HG03280 (cell line): Measurements from ENCODE around the gene SETDB1.

Experiments
- ATAC-seq: cut with Tn5 transposase; IDR thresholded peaks from one replicate; pipeline ENCODE4 v1.9.1; 2021; ENCODE audit warnings: mild to moderate bottlenecking, moderate library complexity; ENCODE audit not compliant: unreplicated experiment

The SETDB1 gene

DNA sequence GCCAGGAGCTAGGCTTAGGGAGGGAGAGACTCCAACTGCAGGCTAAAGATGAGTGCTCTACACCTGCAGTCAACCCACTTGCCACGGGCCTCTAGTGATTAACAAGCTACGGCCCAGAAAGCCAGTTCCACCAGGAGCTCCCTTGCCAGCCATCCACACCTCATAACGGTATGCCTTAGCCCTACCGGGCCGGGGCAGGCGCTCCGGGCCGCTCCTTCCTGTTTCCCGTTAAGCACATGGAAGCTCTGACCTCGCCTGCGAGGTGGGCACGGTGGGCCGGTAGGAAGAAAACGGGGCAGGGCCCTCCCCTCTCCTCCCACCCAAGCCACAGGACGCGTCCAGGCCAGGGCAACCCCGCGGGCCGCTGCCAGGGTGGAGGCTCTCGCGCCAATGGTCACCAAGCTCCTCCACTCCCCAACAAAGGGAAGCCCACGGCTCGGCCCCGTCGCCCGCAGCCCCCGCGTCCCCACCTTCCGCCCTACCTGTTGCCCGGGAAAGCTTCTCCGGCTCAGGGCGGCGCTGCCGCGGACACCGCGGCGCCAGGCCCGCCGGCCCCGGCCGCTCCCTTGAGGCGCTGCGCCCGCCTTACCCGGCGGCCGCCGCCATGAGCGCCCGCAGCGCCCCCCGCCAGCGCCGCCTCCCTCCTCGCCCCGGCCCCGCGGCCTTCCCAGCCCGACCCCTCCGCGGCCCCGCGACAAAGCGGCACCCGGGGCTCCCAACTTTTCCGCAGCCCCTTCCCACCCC, 47.8 kb downstream of the SETDB1 start:
- peak; percentile 49 for ATAC-seq

DNA sequence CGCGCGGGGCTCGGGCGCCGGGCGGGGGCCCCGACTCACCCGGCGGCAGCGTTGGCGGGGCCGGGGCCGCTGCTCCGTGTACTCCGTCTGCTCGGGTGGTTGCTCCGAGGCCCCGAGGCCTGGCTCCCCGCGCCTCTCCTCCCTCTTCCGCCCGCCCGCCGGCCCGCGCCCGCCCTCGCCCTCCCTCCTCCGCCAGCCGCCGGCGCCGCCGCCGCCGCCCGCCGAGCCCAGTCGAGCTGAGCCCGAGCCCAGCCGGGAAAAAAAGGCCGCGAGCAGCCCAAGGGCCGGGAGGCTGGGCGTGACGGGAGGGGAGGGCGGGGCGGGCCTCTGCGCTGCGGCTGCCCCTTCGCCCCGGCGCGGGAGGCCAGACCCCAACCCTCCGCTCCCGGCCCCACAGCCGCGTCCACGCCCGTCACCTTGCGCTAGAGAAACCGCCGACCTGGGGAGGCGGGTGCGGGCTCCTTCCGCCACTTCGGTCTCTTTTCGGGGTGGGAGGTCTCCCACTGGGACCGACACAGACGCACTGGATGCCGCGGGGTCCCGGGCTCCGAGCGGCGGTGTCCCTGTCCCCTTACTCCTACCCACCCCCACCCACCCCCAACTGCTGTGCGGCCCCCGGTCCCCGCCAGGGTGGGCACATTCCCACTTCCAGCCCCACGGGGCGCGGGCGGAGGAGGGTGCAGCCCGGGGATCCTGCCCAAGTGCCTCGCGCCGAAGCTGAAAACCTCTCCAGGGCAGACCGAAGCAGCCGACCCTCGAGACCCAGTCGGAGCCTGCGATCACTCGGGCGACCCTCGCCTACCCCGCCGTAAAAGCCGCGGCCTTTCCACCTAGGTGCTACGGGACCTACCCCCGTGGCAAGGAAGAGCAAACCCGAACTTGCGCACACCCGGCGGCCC, 48.7 kb downstream of the SETDB1 start, which contains the start of gene CERS2:
Gene CERS2 (minus strand): TSS at position 256 of the 899 bp plus-strand sequence. CDS start 5,745 bp downstream, outside the sequence.
- peak; percentile 55 for ATAC-seq

DNA sequence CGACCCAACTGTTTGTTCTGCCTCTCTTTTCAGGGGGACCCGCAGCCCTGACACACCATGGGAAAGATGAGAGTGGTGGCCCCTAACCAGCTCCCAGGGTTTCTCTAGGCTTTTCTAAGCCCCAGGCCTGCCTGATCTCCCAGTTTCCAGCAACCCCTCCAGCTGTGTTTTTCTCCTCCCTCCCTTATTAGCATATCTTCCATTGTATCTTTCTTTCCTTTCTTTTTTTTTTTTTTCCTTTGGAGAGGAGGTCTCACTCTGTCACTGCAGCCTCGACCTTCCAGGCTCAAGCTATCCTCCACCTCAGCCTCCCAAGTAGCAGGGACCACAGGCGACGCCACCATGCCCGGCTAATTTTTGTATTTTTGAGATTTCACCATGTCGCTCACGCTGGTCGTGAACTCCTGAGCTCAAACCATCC, 50.2 kb downstream of the SETDB1 start:
- no peak for ATAC-seq

DNA sequence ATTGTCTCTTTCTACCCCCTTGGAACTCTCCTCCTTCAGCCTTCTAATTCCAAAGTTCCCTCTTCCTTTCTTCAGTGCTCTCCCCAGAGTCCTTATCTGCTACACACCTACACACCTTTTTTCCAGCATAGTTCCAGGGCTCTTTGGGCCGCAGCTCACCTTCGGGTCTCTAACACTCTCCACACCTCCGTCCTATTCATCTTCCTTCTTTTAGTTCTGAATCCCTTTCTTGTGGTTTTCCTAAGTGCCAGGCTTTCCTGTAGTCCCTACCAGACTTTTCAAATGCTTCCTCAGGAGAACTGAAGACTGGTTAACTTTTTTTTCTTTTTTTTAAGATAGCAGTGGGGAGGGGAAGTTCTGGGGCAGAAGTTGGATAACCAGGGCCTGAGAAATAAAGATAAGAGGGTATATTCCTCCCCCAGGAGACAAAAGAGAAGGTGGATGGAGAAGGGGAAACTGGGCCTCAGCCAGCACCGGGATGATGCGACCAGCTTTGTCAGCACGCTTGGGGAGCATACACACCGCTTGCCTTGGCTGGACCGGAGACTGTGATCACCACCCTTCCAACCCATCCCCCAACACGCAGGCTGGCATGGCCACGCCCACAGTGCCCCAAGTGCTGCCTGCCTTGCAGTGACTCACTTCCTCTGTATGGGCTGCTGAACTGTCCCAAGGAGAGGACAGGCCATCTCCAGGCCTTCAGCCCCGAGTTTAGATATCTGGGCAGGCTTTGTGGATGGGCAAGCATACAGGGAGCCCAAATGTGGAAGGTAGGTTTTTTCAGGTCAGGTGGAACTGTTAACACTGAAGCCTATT, 50.9 kb downstream of the SETDB1 start:
- no peak for ATAC-seq

DNA sequence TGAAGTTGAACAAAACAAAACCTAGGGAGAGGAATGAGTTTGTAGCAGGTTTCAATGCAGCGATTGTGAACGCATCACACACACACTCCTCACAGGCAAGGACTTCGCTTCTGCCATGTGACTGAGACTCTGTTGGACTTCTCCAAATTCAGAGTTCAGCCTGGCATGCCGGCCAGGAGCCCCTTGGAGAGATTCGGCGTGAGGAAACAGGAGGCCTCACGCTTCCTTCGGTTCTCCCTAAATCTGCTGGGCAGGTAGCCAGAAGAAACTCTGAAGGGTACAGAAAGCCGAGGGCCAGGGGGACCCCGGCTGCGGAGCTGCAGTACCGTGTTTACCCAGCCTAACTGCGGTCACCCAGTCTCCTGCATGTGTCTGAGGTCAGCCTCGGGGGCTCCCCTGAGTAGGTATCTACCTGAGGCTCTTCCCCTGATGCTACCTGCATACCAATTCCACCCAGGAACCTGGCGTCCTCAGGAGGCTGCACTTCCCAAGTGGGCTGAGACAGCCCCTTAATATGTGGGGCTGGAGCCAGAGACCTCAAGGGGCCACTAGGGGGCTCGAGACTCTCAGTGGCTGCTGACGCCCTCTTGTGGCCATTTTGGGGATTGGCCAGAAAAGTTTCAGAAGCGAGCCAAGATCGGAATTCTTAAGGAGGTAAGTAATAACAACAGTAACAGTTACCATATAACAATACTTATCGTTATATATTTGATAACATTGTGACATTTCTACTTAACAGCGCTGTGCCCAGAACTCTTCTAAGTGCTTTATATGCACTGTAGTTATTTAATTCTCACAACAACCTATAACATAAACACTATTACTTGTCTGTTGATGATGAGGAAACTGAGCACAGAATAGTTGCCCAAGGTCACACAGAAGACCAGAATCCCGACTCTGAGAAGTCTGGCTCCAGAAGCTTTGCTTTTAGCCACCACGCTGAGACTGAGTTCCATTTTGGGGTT, 53.2 kb downstream of the SETDB1 start:
- peak; percentile 47 for ATAC-seq

DNA sequence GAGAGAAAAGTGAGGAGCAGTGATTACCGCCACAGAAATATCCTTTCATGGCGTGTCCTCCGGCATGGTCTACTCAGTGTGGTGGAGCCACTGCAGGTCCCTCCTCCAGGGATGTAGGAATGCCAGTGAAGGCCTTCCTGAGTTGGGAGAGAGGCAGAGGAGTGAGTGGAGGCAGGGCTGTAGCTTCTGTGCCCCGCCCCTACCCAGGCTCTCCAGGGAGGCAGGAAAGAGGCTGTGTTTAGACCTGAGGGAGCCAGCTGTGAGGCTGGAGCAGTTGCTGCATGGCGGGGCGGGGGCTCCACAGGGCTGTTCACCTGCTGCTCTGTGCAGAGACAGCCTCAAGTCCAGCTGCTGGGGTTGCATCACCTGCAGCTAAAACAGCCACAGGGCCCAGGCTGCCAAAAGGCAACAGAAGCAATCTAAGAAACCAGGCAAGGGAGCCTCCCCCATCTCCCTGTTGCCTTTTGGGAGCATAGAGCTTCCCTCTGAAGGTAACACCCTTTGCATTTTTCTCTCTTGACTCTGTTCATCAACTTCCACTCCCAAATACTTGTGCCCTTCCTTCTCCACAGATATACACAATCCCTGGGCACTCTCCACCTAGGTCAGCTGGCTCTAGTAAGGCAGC, 55.1 kb downstream of the SETDB1 start:
- ATAC-seq: no peak

DNA sequence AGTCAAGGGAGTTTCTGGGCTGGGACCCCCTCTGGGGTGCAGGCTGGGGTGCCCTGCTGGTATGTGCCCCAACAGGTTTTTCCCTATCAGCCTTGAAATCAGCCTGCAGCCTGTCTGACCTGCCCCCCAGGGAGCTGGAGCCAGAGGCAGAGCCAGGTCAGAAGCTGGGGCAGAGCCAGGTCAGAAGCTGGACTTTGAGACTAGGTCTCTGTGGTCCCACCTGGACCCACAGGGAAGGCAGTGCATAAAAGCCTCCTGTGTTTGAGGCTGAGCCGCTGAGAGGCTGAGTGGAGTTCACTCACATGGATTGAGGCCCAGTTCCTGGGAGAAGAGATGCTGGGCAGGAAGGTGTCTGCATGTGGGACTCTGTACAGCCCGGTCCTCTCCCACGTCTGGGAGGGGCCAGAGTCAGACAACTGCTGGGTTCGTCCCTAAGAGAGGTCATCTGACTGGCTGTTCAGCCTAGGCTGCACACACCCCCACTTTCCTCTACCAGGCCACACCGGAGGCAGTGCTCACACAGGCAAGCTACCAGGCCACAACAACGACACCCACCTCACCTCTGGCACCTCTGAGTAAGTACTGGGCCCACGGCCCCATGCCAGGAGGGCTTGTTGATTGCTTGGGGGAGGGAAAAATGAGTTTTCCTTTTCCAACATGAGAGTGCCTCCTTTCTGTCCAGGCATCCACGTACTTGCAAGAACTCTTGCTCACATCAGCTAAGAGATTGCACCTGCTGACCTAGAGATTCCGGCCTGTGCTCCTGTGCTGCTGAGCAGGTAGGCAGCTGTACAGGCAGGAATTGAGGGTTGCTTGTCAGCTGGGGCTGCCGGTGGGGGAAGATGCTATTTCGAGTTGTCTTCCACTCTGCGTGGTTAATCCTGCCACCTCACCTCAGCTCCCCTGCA, 55.9 kb downstream of the SETDB1 start, which contains the start of gene ANXA9:
Gene ANXA9 (plus strand): TSS at position 488 of the 908 bp plus-strand sequence. CDS start 814 bp downstream, outside the sequence.
- ATAC-seq: no peak

DNA sequence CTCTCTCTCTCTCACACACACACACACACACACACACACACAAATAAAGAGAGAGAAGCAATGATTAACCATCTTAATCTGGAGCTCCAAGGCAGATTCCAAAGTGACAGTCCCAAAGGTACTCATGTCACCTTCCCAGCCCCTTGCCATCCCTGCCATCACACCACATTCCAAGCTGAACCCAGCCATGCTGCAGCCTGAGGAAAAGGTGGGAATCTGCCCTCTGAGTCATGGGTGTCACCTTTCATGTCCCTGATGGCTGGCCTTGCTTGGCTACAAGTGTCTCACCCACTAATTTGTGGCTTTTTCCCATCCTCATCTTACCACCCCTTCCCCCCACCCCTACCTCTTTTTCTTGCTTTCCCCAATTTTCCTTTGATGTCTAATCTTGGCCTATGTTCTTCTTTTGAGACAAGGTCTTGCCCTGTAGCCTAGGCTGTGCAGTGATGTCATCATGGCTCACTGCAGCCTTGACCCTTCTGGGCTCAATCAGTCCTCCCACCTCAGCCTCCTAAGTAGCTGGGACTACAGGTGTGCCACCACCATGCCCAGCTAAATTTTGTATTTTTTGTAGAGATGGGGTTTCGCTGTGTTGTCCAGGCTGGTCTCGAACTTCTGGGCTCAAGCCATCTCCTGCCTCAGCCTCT, 59.1 kb downstream of the SETDB1 start:
- ATAC-seq: no peak

DNA sequence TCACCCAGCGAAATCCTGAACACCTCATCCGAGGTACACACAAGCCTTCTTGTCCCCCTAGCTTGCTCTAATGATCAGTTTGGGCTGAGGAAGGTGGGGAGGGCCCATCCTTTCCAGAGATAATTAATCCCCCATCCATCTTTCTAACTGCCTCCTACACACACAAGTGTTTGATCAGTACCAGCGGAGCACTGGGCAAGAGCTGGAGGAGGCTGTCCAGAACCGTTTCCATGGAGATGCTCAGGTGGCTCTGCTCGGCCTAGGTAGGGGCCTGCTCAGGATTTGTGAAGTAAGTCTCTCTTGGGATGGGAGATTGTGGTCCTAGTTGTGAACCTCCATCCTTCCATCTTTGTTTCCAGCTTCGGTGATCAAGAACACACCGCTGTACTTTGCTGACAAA, 61.8 kb downstream of the SETDB1 start:
- ATAC-seq: no peak

DNA sequence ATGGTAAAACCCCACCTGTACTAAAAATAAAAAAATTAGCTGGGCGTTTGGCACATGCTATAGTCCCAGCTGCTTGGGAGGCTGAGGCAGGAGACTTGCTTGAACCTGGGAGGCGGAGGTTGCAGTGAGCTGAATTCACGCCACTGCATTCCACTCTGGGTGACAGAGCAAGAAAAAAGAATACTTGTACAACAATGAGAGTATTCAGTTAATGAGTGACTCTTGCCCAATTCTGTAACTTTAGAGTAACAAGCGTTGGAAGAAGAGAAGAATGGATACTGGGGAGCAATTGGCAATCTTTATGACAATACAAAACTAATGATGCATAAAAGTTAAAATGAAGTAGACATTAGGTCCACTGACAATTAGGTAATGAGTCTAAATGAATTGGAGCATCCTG, 66.5 kb downstream of the SETDB1 start:
- no peak for ATAC-seq

DNA sequence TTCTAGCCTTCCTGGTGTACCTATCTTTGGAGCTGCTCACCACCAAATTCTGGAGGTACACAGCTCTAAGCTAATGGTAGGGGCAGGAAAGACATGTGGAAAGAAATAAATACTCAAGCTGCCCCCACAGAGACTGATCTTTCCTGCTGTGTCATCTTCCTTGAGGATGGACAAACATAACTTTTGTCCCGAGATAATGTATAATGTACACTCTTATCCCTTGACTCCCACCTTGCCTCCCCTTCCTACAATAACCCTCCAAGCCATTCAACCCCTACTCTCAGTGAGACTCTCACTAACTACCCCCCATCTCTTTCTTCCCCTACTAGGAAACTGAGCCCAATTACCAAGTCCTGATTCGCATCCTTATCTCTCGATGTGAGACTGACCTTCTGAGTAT, 68.1 kb downstream of the SETDB1 start:
- no peak for ATAC-seq

DNA sequence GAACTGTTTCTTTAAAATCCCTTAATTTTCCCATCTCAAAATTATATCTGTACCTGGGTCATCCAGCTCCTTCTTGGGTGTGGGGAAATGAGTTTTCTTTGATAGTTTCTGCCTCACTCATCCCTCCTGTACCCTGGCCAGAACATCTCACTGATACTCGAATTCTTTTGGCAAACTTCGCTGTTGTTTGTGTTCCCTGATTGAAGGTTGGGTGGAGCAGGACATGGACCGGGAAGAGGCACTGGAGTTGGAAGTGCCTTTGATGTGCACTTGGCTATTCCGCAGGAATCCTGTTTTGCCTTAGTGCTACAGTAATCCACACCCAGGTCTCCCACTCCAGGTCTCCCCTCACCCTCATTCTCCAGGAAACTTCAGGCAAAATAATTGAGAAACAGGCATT, 69.3 kb downstream of the SETDB1 start:
- ATAC-seq: no peak

DNA sequence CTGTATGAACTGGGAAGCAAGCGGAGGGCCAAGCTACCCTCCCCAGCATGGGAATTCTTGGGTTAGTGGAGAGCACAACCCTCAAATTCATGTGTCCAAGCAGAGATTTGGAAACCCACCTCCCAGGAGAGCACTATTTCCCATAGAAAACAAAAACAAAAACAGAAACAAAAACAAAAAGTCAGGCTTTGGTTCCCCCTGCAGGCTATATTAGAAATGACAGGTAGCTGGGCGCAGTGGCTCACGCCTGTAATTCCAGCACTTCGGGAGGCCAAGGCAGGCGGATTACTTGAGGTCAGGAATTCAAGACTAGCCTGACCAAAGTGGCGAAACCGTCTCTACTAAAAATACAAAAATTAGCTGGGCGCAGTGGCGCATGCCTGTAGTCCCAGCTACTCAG, 69.7 kb downstream of the SETDB1 start:
- no peak for ATAC-seq

DNA sequence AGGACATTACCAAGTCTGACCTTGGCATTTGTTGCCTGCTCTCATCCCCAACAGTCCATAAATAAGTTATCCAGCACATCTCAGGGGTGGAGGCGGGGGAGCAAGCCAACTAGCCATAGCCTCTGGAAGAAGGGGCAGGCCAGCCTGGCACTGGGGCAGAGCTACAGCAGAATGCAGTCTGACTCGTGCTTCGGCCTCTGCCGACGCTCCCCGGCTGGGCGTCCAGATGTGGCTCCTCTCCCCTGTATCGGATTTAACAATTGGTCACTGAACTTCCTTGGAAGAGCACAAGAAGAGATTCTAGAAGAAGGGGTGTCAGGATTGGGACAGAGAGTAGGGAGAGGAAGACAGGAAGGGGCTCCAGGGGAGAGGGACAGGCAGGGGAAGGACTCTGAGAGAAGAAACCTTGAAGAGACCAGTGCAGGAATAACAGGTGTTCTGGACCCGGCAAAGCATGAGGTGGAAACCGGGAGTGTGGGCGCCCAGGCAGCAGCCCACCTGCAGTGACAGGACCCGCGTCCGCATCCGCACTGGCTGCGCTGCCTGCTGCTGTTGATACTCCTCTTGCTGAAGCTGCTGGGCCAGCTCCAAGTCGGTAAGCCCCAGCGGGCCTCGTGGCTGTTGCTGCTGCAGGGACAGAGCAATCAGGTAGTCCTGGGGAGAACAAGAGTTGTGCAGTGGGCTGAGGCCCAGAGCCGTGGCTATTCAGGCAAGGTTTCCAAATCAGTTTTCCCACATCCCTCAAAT, 71.1 kb downstream of the SETDB1 start:
- no peak for ATAC-seq

DNA sequence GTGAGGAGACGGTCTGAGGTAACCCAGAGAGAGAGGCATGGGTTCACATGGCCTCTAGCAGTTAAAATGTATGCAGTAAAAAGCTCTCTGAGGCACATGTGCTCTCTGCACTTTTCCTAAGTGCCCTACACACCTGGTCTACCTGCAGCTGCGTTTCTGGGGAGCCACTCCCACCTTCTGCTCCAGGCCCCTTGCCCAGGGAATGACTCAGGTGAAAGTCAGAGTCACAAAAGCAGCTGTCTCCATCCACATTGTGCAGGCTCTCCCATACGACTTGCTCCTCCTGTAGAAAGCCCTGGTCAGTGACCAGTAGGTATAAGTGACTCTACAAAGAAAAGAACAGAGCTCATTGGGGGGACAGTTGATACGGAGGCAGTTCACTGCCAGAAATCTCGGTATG, 71.8 kb downstream of the SETDB1 start:
- ATAC-seq: no peak

DNA sequence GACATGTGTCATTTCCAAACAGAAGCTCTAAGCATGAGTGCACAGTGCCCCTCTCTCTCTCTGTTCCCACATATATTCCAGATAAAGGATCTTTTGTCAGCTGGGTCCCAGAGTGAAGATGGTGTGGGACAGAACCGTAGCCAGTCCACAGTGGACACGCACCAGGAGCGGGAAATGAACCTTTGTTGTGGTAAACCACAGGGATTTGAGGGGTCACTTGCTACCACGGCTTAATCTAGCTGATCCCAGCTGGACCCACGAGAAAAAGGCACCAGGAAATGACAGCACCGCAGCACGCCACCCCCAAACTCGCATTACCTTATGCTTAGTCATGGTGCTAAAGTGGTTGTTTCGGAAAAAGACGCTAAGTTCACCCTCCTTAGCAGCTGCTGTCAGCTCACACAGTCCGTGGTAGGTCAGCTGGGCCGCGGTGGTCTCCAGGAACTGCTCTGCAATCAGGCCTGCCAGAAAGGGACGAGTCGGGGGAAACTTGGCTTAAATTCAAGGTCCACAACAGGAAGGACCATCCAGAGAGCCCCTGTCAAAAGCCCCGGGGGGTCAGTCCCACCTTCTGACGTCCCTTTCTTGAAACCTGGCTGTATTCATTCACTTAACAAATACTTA, 73.0 kb downstream of the SETDB1 start:
- no peak for ATAC-seq

DNA sequence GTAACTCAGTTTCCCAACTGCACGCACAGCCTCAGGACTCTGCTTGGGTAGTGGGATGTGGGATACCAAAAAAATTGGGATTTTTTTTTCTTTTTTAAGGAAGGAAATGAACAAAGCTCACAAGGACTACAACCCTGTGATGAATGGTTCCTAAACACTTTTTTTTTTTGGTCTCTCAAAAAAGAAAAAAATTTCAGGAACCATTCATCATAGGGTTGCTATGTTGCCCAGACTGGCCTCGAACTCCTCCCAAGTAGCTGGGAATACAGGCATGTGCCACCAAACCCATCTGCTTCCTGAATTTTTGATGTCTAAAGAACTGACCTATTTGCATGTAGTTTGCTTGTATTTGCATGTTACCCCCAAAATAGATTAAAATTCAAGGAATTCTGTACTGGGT, 73.8 kb downstream of the SETDB1 start:
- no peak for ATAC-seq
